Measurements from ENCODE around the gene DNAH3. TPM values are rescaled to one million over a fixed set of nuclear protein-coding genes. Genes with fewer than 3 reads are reported as not detected.

The DNAH3 gene
- total RNA-seq, 1 experiment from 2014 or later = 0.24 TPM

GRCh38 chr16:20942256-20942655, 208.4 kb downstream of the DNAH3 start:
- H2BK15ac ChIP-seq (ENCODE audit: low read depth, low read length) = no peak overlapping the region
- no peak overlapping the region for H3K4me2 ChIP-seq (ENCODE audit: insufficient read depth, insufficient read length, low read length)
- H2AK5ac ChIP-seq (ENCODE audit: insufficient read length, low read length) = no peak overlapping the region
- no peaks in the 10 kb centered on the region for H3K23me2 ChIP-seq (ENCODE audit: insufficient read length, low read depth, low read length, poor library complexity, severe bottlenecking)
- no peak overlapping the region for H3K56ac ChIP-seq (ENCODE audit: insufficient read length, low read depth, low read length)
- no peaks in the 10 kb centered on the region for H3K27me3 ChIP-seq (ENCODE audit: insufficient read depth, low read length)
- no peak overlapping the region for H3K18ac ChIP-seq (ENCODE audit: insufficient read length, low read depth, low read length)
- no peak overlapping the region for H2BK120ac ChIP-seq (ENCODE audit: low read depth, low read length, poor library complexity, severe bottlenecking)
- H2BK5ac ChIP-seq (ENCODE audit: insufficient read length, low read length) = no peak overlapping the region
- H4K91ac ChIP-seq (ENCODE audit: insufficient read length, low read depth, low read length) = no peak overlapping the region
- no peaks in the 10 kb centered on the region for H4K20me1 ChIP-seq (ENCODE audit: control insufficient read depth, insufficient read depth, insufficient read length)
- H3K9me3 Mint-ChIP-seq = no peaks in the 10 kb centered on the region
- H3K23ac ChIP-seq (ENCODE audit: insufficient read length, low read depth, low read length) = no peak overlapping the region
- no peaks in the 10 kb centered on the region for H3K79me2 ChIP-seq (ENCODE audit: insufficient read depth, low read length)
- peaks cover 9 to 14% of the 10 kb centered on the region in 2 experiments for H3K4me1 Mint-ChIP-seq
- TF ChIP-seq, protein P1, sequence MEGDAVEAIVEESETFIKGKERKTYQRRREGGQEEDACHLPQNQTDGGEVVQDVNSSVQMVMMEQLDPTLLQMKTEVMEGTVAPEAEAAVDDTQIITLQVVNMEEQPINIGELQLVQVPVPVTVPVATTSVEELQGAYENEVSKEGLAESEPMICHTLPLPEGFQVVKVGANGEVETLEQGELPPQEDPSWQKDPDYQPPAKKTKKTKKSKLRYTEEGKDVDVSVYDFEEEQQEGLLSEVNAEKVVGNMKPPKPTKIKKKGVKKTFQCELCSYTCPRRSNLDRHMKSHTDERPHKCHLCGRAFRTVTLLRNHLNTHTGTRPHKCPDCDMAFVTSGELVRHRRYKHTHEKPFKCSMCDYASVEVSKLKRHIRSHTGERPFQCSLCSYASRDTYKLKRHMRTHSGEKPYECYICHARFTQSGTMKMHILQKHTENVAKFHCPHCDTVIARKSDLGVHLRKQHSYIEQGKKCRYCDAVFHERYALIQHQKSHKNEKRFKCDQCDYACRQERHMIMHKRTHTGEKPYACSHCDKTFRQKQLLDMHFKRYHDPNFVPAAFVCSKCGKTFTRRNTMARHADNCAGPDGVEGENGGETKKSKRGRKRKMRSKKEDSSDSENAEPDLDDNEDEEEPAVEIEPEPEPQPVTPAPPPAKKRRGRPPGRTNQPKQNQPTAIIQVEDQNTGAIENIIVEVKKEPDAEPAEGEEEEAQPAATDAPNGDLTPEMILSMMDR (conservative IDR thresholded peaks at IDR 0.05) = no peak
- H2AFZ ChIP-seq (ENCODE audit: low read length) = no peak overlapping the region
- no peak overlapping the region for H3K9ac ChIP-seq (ENCODE audit: extremely low read depth, insufficient read length, low read length)
- DNase-seq = no peak
- no peak overlapping the region for H4K5ac ChIP-seq (ENCODE audit: insufficient read length, low read depth, low read length)
- H2BK20ac ChIP-seq (ENCODE audit: low read depth, low read length, poor library complexity, severe bottlenecking) = no peak overlapping the region
- no peaks in the 10 kb centered on the region; the same call in 1 of the 2 replicates for H3K4me1 ChIP-seq (ENCODE audit: insufficient read depth, low read length)
- no peak overlapping the region; a peak in 1 of 7 replicates for H3K27ac Mint-ChIP-seq
- no peak overlapping the region for H2BK12ac ChIP-seq (ENCODE audit: insufficient read length, low read depth, low read length)
- H3K36me3 Mint-ChIP-seq (ENCODE audit: insufficient read depth in 1 of 3, low read depth in 3 of 3) = no peaks in the 10 kb centered on the region
- H3K14ac ChIP-seq (ENCODE audit: insufficient read depth, low read length) = no peak overlapping the region
- H3K4ac ChIP-seq (ENCODE audit: low read depth, low read length) = no peak overlapping the region
- peaks cover 3% of the 10 kb centered on the region; the same call in 1 of the 2 replicates for H3K27me3 Mint-ChIP-seq (ENCODE audit: low read depth)
- no peak overlapping the region for H3K4me3 Mint-ChIP-seq
- no peak overlapping the region for H4K8ac ChIP-seq (replicated peaks; ENCODE audit: insufficient read length, low read depth, low read length)
- H3K79me1 ChIP-seq (ENCODE audit: insufficient read depth, low read depth, low read length, poor library complexity, severe bottlenecking) = no peaks in the 10 kb centered on the region
- WGBS (ENCODE audit: extremely low coverage, insufficient read length, low lambda C conversion rate) = no CpG with 5 or more reads among the region's 4 CpGs
- H3K27ac ChIP-seq (ENCODE audit: insufficient read length, low read depth, low read length) = no peak overlapping the region
- H3T11ph ChIP-seq (ENCODE audit: low read length) = no peak overlapping the region
- H3K9me3 ChIP-seq (ENCODE audit: control insufficient read depth, low read depth, low read length) = no peaks in the 10 kb centered on the region

Data from H9 (cell line).